HEK293 (cell line): Measurements from ENCODE around the gene ZFP3.

Experiments
- GLIS1 ChIP-seq: fragments of 450-650 bp; formaldehyde crosslinking; IDR thresholded peaks from 2 replicates; pipeline ENCODE4 v1.5.1; 2016; ENCODE audit warnings: missing biosample characterization, missing genetic modification characterization
- HOXC10 ChIP-seq: sonication (generic); formaldehyde crosslinking; IDR thresholded peaks from 2 replicates; pipeline ENCODE4 v1.8.1; 2023; ENCODE audit warnings: mild to moderate bottlenecking, missing genetic modification reagents
- KLF16 ChIP-seq: fragments of 450-650 bp; formaldehyde crosslinking; IDR thresholded peaks from 2 replicates; pipeline ENCODE4 v1.5.1; 2017; ENCODE audit warnings: missing biosample characterization, missing genetic modification characterization
- SALL2 ChIP-seq: fragments of 450-650 bp; formaldehyde crosslinking; IDR thresholded peaks from 2 replicates; pipeline ENCODE4 v1.5.0; 2017; ENCODE audit warnings: missing biosample characterization, mild to moderate bottlenecking, missing genetic modification characterization, borderline replicate concordance
- ZBTB11 ChIP-seq: fragments of 450-650 bp; formaldehyde crosslinking; conservative IDR thresholded peaks from 2 replicates; pipeline ENCODE4 v1.5.1; 2016; ENCODE audit warnings: low read depth, missing biosample characterization, missing genetic modification characterization
- ZBTB20 ChIP-seq: fragments of 450-650 bp; formaldehyde crosslinking; IDR thresholded peaks from 2 replicates; pipeline ENCODE4 v1.5.1; 2016; ENCODE audit warnings: missing biosample characterization, missing genetic modification characterization
- ZFP41 ChIP-seq: fragments of 450-650 bp; formaldehyde crosslinking; IDR thresholded peaks from 2 replicates; pipeline ENCODE4 v1.5.1; 2016; ENCODE audit warnings: missing biosample characterization, missing genetic modification characterization, borderline replicate concordance
- ZNF133 ChIP-seq: fragments of 450-650 bp; formaldehyde crosslinking; IDR thresholded peaks from 2 replicates; pipeline ENCODE4 v1.5.1; 2016; ENCODE audit warnings: missing biosample characterization, missing genetic modification characterization
- ZNF24 ChIP-seq: fragments of 450-650 bp; formaldehyde crosslinking; IDR thresholded peaks from 2 replicates; pipeline ENCODE4 v1.5.1; 2016; ENCODE audit warnings: missing biosample characterization, missing genetic modification characterization
- ZNF350 ChIP-seq: fragments of 450-650 bp; formaldehyde crosslinking; IDR thresholded peaks from 2 replicates; pipeline ENCODE4 v1.5.0; 2017; ENCODE audit warnings: missing biosample characterization, mild to moderate bottlenecking, missing genetic modification characterization
- ZNF354C ChIP-seq: fragments of 450-650 bp; formaldehyde crosslinking; IDR thresholded peaks from 2 replicates; pipeline ENCODE4 v1.5.1; 2016; ENCODE audit warnings: missing biosample characterization, missing genetic modification characterization, low read depth, borderline replicate concordance
- ZNF362 ChIP-seq: fragments of 450-650 bp; formaldehyde crosslinking; IDR thresholded peaks from 2 replicates; pipeline ENCODE4 v1.5.1; 2016; ENCODE audit warnings: missing biosample characterization, missing genetic modification characterization
- ZNF37A ChIP-seq: fragments of 450-650 bp; IDR thresholded peaks from 2 replicates; pipeline ENCODE4 v1.5.1; 2018; ENCODE audit warnings: missing biosample characterization, missing genetic modification characterization
- ZNF398 ChIP-seq: fragments of 450-650 bp; formaldehyde crosslinking; IDR thresholded peaks from 2 replicates; pipeline ENCODE4 v1.5.1; 2017; ENCODE audit warnings: missing biosample characterization, missing genetic modification characterization
- ZNF423 ChIP-seq: fragments of 450-650 bp; formaldehyde crosslinking; IDR thresholded peaks from 2 replicates; pipeline ENCODE4 v1.5.1; 2016; ENCODE audit warnings: missing biosample characterization, missing genetic modification characterization
- ZNF501 ChIP-seq: fragments of 450-650 bp; formaldehyde crosslinking; IDR thresholded peaks from 2 replicates; pipeline ENCODE4 v1.5.1; 2016; ENCODE audit warnings: missing biosample characterization, missing genetic modification characterization
- ZNF514 ChIP-seq: fragments of 450-650 bp; formaldehyde crosslinking; IDR thresholded peaks from 2 replicates; pipeline ENCODE4 v1.5.1; 2016; ENCODE audit warnings: missing biosample characterization, missing genetic modification characterization
- ZNF544 ChIP-seq: fragments of 450-650 bp; formaldehyde crosslinking; IDR thresholded peaks from 2 replicates; pipeline ENCODE4 v1.5.0; 2017; ENCODE audit warnings: missing biosample characterization, missing genetic modification characterization
- ZNF596 ChIP-seq: fragments of 450-650 bp; IDR thresholded peaks from 2 replicates; pipeline ENCODE4 v1.5.0; 2018; ENCODE audit warnings: missing biosample characterization, mild to moderate bottlenecking, missing genetic modification characterization, moderate library complexity
- ZNF785 ChIP-seq: fragments of 450-650 bp; formaldehyde crosslinking; IDR thresholded peaks from 2 replicates; pipeline ENCODE4 v1.5.1; 2016; ENCODE audit warnings: missing biosample characterization, missing genetic modification characterization
- ZSCAN16 ChIP-seq: fragments of 450-650 bp; formaldehyde crosslinking; IDR thresholded peaks from 2 replicates; pipeline ENCODE4 v1.5.1; 2016; ENCODE audit warnings: missing biosample characterization, missing genetic modification characterization
- ZSCAN23 ChIP-seq: fragments of 450-650 bp; formaldehyde crosslinking; IDR thresholded peaks from 2 replicates; pipeline ENCODE4 v1.5.1; 2016; ENCODE audit warnings: missing biosample characterization, missing genetic modification characterization
- ZSCAN4 ChIP-seq: fragments of 450-650 bp; formaldehyde crosslinking; IDR thresholded peaks from 2 replicates; pipeline ENCODE4 v1.5.1; 2017; ENCODE audit warnings: missing biosample characterization, missing genetic modification characterization
- TF ChIP-seq, protein P1 (sequence below): fragments of 450-650 bp; formaldehyde crosslinking; IDR thresholded peaks from 2 replicates; pipeline ENCODE4 v1.5.1; 2016; ENCODE audit warnings: missing biosample characterization, missing genetic modification characterization
- TF ChIP-seq, protein P2 (sequence below): fragments of 450-650 bp; formaldehyde crosslinking; IDR thresholded peaks from 2 replicates; pipeline ENCODE4 v1.5.1; 2016; ENCODE audit warnings: missing biosample characterization, missing genetic modification characterization, low read depth
- TF ChIP-seq, protein P3 (sequence below): fragments of 450-650 bp; formaldehyde crosslinking; IDR thresholded peaks from 2 replicates; pipeline ENCODE4 v1.5.1; 2016; ENCODE audit warnings: missing biosample characterization, missing genetic modification characterization

Gene ZFP3

DNA sequence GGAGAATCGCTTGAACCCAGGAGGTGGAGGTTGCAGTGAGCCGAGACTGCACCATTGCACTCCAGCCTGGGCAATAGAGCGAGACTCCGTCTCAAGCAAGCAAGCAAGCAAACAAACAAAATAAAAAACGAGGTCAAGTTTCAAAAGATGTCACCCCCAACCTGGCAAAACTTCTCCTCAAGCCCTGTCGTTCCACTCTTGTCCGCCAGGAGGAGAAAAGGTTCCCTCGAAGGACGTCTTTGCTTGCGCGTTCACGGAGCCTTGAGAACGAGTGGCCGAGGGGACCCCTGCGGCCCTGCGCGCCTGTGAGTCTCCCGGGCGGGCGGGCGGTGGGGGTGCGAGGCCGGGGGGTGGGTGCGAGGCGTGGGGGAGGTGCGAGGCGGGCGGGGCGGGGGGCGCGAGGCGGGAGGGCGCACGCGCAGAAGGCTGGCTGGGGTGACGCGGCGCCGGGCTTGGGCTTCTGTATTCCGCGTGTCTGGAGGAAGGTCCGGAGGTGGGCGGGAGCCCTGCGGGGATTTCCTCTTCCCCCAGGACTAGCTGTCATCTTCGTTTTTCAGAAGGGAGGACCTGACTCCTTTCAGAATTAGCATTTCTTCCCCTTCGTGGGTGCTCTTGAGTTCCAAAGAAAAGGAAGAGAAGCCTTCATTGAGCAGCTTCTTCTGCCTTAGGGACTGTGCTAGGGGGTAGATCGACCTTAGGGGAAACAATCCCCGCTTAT is 46.7 kb upstream of the ZFP3 start (continued):
- TF ChIP-seq ZBTB11 (no peak), ZSCAN4 (tag by site-specific recombination) (no peak), ZBTB20 (tag by site-specific recombination) (no peak), ZNF785 (no peak), ZNF596 (tag by site-specific recombination) (no peak), ZNF398 (tag by site-specific recombination) (peak; percentile 22; the same call in 1 of the 2 replicates), ZNF501 (no peak), ZSCAN16 (tag by site-specific recombination) (no peak), ZSCAN23 (tag by site-specific recombination) (no peak), ZNF423 (tag by site-specific recombination) (no peak; the same call in 1 of the 2 replicates), ZNF350 (tag by site-specific recombination) (no peak), ZNF24 (tag by site-specific recombination) (no peak), ZNF354C (tag by site-specific recombination) (no peak), ZNF514 (tag by site-specific recombination) (no peak), ZFP41 (no peak), ZNF133 (tag by site-specific recombination) (no peak), ZNF544 (tag by site-specific recombination) (no peak), GLIS1 (tag by site-specific recombination) (peak; percentile 75), HOXC10 (no peak), ZNF37A (tag by site-specific recombination) (no peak), KLF16 (tag by site-specific recombination) (no peak), SALL2 (tag by site-specific recombination) (no peak), ZNF362 (tag by site-specific recombination) (no peak)
- TF ChIP-seq, protein P1, sequence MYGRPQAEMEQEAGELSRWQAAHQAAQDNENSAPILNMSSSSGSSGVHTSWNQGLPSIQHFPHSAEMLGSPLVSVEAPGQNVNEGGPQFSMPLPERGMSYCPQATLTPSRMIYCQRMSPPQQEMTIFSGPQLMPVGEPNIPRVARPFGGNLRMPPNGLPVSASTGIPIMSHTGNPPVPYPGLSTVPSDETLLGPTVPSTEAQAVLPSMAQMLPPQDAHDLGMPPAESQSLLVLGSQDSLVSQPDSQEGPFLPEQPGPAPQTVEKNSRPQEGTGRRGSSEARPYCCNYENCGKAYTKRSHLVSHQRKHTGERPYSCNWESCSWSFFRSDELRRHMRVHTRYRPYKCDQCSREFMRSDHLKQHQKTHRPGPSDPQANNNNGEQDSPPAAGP = no peak
- TF ChIP-seq, protein P2, sequence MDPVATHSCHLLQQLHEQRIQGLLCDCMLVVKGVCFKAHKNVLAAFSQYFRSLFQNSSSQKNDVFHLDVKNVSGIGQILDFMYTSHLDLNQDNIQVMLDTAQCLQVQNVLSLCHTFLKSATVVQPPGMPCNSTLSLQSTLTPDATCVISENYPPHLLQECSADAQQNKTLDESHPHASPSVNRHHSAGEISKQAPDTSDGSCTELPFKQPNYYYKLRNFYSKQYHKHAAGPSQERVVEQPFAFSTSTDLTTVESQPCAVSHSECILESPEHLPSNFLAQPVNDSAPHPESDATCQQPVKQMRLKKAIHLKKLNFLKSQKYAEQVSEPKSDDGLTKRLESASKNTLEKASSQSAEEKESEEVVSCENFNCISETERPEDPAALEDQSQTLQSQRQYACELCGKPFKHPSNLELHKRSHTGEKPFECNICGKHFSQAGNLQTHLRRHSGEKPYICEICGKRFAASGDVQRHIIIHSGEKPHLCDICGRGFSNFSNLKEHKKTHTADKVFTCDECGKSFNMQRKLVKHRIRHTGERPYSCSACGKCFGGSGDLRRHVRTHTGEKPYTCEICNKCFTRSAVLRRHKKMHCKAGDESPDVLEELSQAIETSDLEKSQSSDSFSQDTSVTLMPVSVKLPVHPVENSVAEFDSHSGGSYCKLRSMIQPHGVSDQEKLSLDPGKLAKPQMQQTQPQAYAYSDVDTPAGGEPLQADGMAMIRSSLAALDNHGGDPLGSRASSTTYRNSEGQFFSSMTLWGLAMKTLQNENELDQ = no peak
- TF ChIP-seq, protein P3, sequence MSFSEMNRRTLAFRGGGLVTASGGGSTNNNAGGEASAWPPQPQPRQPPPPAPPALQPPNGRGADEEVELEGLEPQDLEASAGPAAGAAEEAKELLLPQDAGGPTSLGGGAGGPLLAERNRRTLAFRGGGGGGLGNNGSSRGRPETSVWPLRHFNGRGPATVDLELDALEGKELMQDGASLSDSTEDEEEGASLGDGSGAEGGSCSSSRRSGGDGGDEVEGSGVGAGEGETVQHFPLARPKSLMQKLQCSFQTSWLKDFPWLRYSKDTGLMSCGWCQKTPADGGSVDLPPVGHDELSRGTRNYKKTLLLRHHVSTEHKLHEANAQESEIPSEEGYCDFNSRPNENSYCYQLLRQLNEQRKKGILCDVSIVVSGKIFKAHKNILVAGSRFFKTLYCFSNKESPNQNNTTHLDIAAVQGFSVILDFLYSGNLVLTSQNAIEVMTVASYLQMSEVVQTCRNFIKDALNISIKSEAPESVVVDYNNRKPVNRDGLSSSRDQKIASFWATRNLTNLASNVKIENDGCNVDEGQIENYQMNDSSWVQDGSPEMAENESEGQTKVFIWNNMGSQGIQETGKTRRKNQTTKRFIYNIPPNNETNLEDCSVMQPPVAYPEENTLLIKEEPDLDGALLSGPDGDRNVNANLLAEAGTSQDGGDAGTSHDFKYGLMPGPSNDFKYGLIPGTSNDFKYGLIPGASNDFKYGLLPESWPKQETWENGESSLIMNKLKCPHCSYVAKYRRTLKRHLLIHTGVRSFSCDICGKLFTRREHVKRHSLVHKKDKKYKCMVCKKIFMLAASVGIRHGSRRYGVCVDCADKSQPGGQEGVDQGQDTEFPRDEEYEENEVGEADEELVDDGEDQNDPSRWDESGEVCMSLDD (tag by site-specific recombination) = 0 out of 2 replicates have a peak, but pooled peaks have one; percentile 66
